ENCODE measurements around the gene MAP4. TPM values are rescaled to one million over a fixed set of nuclear protein-coding genes. Genes with fewer than 3 reads are reported as not detected.
"Not testable (repeated sequence)": the region's sequence is repeated elsewhere in the genome, so short reads cannot be mapped to it uniquely, and the experiment has no call there.

The MAP4 gene
- total RNA-seq (81.7 and 152 TPM in 2 replicates), polyA plus RNA-seq (243 and 256 TPM in 2 replicates), polyA minus RNA-seq (ENCODE audit: low replicate concordance) (304 and 360 TPM in 2 replicates)
- polyA plus RNA-seq (2012): 314 and 333 TPM in 2 replicates

- Histone ChIP-seq H3K27ac (ENCODE audit: insufficient read depth, low read length) (no peak within 1 kb of the TSS), H4K20me1 (ENCODE audit: control insufficient read depth, extremely low read depth, insufficient read depth, low read length) (peaks cover 4% of the 10 kb centered on the region), H3K4me1 (ENCODE audit: control insufficient read depth, extremely low read depth, insufficient read depth, low read length) (peaks cover 22% of the 10 kb centered on the region), H3K36me3 (ENCODE audit: control insufficient read depth, insufficient read depth, low read length) (peaks cover 3% of the 10 kb centered on the region), H3K27me3 (ENCODE audit: control insufficient read depth, insufficient read depth, low read length) (no peaks in the 10 kb centered on the region), H3K9ac (ENCODE audit: insufficient read depth, low read length) (no peak within 1 kb of the TSS), H3K4me3 (replicated peaks in 1 of 4; ENCODE audit: control extremely low read depth in 1 of 4, insufficient read depth in 1 of 4, low read depth in 3 of 4, low read length in 4 of 4) (no peak within 1 kb of the TSS), H3K4me2 (ENCODE audit: extremely low read depth, insufficient read depth, low read length) (no peak within 1 kb of the TSS), H2AFZ (ENCODE audit: low read length) (no peak within 1 kb of the TSS), H3K79me2 (ENCODE audit: control insufficient read depth, insufficient read depth, low read length) (peaks cover 78% of the 10 kb centered on the region), H3K9me3 (ENCODE audit: control insufficient read depth, insufficient read depth, low read depth, low read length) (no peaks in the 10 kb centered on the region)
- DNase-seq (ENCODE audit: low read depth in 2 of 2): peak; percentile 40 to 49
- TF ChIP-seq CTCF (conservative IDR thresholded peaks at IDR 0.05 in 1 of 2, IDR thresholded peaks at IDR 0.05 in 1 of 2; ENCODE audit: low read depth in 1 of 2, low read length in 2 of 2) (no peak), EZH2 (IDR thresholded peaks at IDR 0.05; ENCODE audit: low read length, missing control alignments) (no peak)
Measured at GRCh38 chr3:48016301-48016973, at the start of gene MAP4. MAP4 (minus strand) TSS chr3:48016416; CDS start chr3:47998860, 17,556 bp downstream.

GRCh38 chr3:48065035-48065434, 48.8 kb upstream of the MAP4 start:
- TF ChIP-seq CTCF (conservative IDR thresholded peaks at IDR 0.05 in 1 of 2, IDR thresholded peaks at IDR 0.05 in 1 of 2; ENCODE audit: low read depth in 1 of 2, low read length in 2 of 2) (no peak), EZH2 (IDR thresholded peaks at IDR 0.05; ENCODE audit: low read length, missing control alignments) (no peak)
- peak in 1 of 2 donors; percentile 45 for DNase-seq (ENCODE audit: low read depth in 2 of 2)
- no peaks in the 10 kb centered on the region for H3K27me3 ChIP-seq (ENCODE audit: control insufficient read depth, insufficient read depth, low read length)
- no peaks in the 10 kb centered on the region for H3K36me3 ChIP-seq (ENCODE audit: control insufficient read depth, insufficient read depth, low read length)
- peaks cover 7% of the 10 kb centered on the region for H3K4me1 ChIP-seq (ENCODE audit: control insufficient read depth, extremely low read depth, insufficient read depth, low read length)
- H4K20me1 ChIP-seq (ENCODE audit: control insufficient read depth, extremely low read depth, insufficient read depth, low read length): peaks cover 4% of the 10 kb centered on the region
- peaks cover 88% of the 10 kb centered on the region for H3K79me2 ChIP-seq (ENCODE audit: control insufficient read depth, insufficient read depth, low read length)
- H3K27ac ChIP-seq (ENCODE audit: insufficient read depth, low read length): no peak overlapping the region
- H3K9me3 ChIP-seq (ENCODE audit: control insufficient read depth, insufficient read depth, low read depth, low read length): no peaks in the 10 kb centered on the region
- no peak overlapping the region for H3K4me2 ChIP-seq (ENCODE audit: extremely low read depth, insufficient read depth, low read length)
- H2AFZ ChIP-seq (ENCODE audit: low read length): no peak overlapping the region
- H3K9ac ChIP-seq (ENCODE audit: insufficient read depth, low read length): no peak overlapping the region
- no peak overlapping the region for H3K4me3 ChIP-seq (replicated peaks in 1 of 4; ENCODE audit: control extremely low read depth in 1 of 4, insufficient read depth in 1 of 4, low read depth in 3 of 4, low read length in 4 of 4)

GRCh38 chr3:48064292-48064829, 48.1 kb upstream of the MAP4 start:
- H3K27me3 ChIP-seq (ENCODE audit: control insufficient read depth, insufficient read depth, low read length): no peaks in the 10 kb centered on the region
- H3K27ac ChIP-seq (ENCODE audit: insufficient read depth, low read length): no peak overlapping the region
- H3K4me2 ChIP-seq (ENCODE audit: extremely low read depth, insufficient read depth, low read length): no peak overlapping the region
- H4K20me1 ChIP-seq (ENCODE audit: control insufficient read depth, extremely low read depth, insufficient read depth, low read length): peaks cover 4% of the 10 kb centered on the region
- TF ChIP-seq EZH2 (IDR thresholded peaks at IDR 0.05; ENCODE audit: low read length, missing control alignments) (no peak), CTCF (conservative IDR thresholded peaks at IDR 0.05 in 1 of 2, IDR thresholded peaks at IDR 0.05 in 1 of 2; ENCODE audit: low read depth in 1 of 2, low read length in 2 of 2) (no peak)
- DNase-seq (ENCODE audit: low read depth in 2 of 2): peak in 1 of 2 donors; percentile 66
- H3K79me2 ChIP-seq (ENCODE audit: control insufficient read depth, insufficient read depth, low read length): peaks cover 88% of the 10 kb centered on the region
- H2AFZ ChIP-seq (ENCODE audit: low read length): no peak overlapping the region
- no peak overlapping the region for H3K9ac ChIP-seq (ENCODE audit: insufficient read depth, low read length)
- no peak overlapping the region for H3K4me3 ChIP-seq (replicated peaks in 1 of 4; ENCODE audit: control extremely low read depth in 1 of 4, insufficient read depth in 1 of 4, low read depth in 3 of 4, low read length in 4 of 4)
- H3K36me3 ChIP-seq (ENCODE audit: control insufficient read depth, insufficient read depth, low read length): no peaks in the 10 kb centered on the region
- peaks cover 4% of the 10 kb centered on the region for H3K4me1 ChIP-seq (ENCODE audit: control insufficient read depth, extremely low read depth, insufficient read depth, low read length)
- H3K9me3 ChIP-seq (ENCODE audit: control insufficient read depth, insufficient read depth, low read depth, low read length): no peaks in the 10 kb centered on the region

- H3K4me1 ChIP-seq (ENCODE audit: control insufficient read depth, extremely low read depth, insufficient read depth, low read length); H3K9ac ChIP-seq (ENCODE audit: insufficient read depth, low read length); H3K4me2 ChIP-seq (ENCODE audit: extremely low read depth, insufficient read depth, low read length); H3K9me3 ChIP-seq (ENCODE audit: control insufficient read depth, insufficient read depth, low read depth, low read length); H3K36me3 ChIP-seq (ENCODE audit: control insufficient read depth, insufficient read depth, low read length); H4K20me1 ChIP-seq (ENCODE audit: control insufficient read depth, extremely low read depth, insufficient read depth, low read length); H3K27ac ChIP-seq (ENCODE audit: insufficient read depth, low read length); H3K27me3 ChIP-seq (ENCODE audit: control insufficient read depth, insufficient read depth, low read length); DNase-seq (ENCODE audit: low read depth in 2 of 2); H3K4me3 ChIP-seq (replicated peaks in 1 of 4; ENCODE audit: control extremely low read depth in 1 of 4, insufficient read depth in 1 of 4, low read depth in 3 of 4, low read length in 4 of 4); H2AFZ ChIP-seq (ENCODE audit: low read length): not testable (repeated sequence)
- peaks cover 80% of the 10 kb centered on the region for H3K79me2 ChIP-seq (ENCODE audit: control insufficient read depth, insufficient read depth, low read length)
Measured at GRCh38 chr3:48061586-48061985, 45.4 kb upstream of the MAP4 start.

All from fibroblast of lung (primary cell).